AG09319 (cell line): ENCODE data around the gene PIK3C2B.
A peak's percentile ranks its signal among the peaks of the same experiment; 100 is the strongest.

Source experiments
- DNase-seq: peaks from one replicate; pipeline ENCODE4 v3.0.0-alpha.2; 2010; ENCODE audit warnings: low read depth; ENCODE audit errors: extremely low read depth
- CTCF ChIP-seq: IDR thresholded peaks from 2 replicates; pipeline ENCODE4 v1.5.1; 2011; ENCODE audit warnings: low read depth, mild to moderate bottlenecking, inconsistent platforms, low read length, moderate library complexity

PIK3C2B gene

GRCh38 chr1:204494281-204495077 lies at the start of gene PIK3C2B:
TSS of gene PIK3C2B (minus strand) at chr1:204494805. CDS start at chr1:204469802, 25,003 bp downstream.
- TF ChIP-seq CTCF, result peak; percentile 36

GRCh38 chr1:204544321-204544720 lies 49.7 kb upstream of the PIK3C2B start:
- DNase-seq, result no peak
- TF ChIP-seq CTCF, result no peak

More at GRCh38 chr1:204494281-204495077, at the start of gene PIK3C2B:
- DNase-seq, result peak; percentile 45

GRCh38 chr1:204541626-204542025 lies 47.0 kb upstream of the PIK3C2B start:
- no peak for DNase-seq

GRCh38 chr1:204532832-204533231 lies 38.2 kb upstream of the PIK3C2B start:
- TF ChIP-seq CTCF, result no peak
- DNase-seq, result no peak

More at GRCh38 chr1:204541626-204542025, 47.0 kb upstream of the PIK3C2B start:
- TF ChIP-seq CTCF, result no peak

- DNase-seq, result no peak
- no peak for TF ChIP-seq CTCF
Observed at GRCh38 chr1:204530932-204531331, 36.3 kb upstream of the PIK3C2B start.

- DNase-seq, result no peak
- TF ChIP-seq CTCF, result no peak
Observed at GRCh38 chr1:204529371-204529895, 34.8 kb upstream of the PIK3C2B start.

GRCh38 chr1:204528677-204529076 lies 34.1 kb upstream of the PIK3C2B start:
- no peak for DNase-seq
- TF ChIP-seq CTCF, result no peak
